Hepatocyte (in vitro differentiated cells): ENCODE measurements around the gene ADIPOR2. TPM values are rescaled to one million over a fixed set of nuclear protein-coding genes. Genes with fewer than 3 reads are reported as not detected.

ENCODE experiments used
- DNase-seq: peaks from one replicate; pipeline ENCODE4 v3.0.0-alpha.2; 2016; ENCODE audit warnings: low spot score
- H2AFZ ChIP-seq: fragments of 200-600 bp; sonication (generic); 2 replicates; pipeline ENCODE4 v1.6.0; 2016; ENCODE audit warnings: antibody characterized with exemption, mild to moderate bottlenecking
- H3K27ac ChIP-seq: fragments of 200-600 bp; sonication (generic); 2 replicates; pipeline ENCODE4 v1.5.1; 2016; ENCODE audit warnings: mild to moderate bottlenecking
- H3K27me3 ChIP-seq: fragments of 200-600 bp; sonication (generic); 2 replicates; pipeline ENCODE4 v1.6.1; 2016
- H3K36me3 ChIP-seq: fragments of 200-600 bp; sonication (generic); replicated peaks from 2 replicates; pipeline ENCODE4 v1.5.1; 2016; ENCODE audit warnings: low read depth; ENCODE audit not compliant: insufficient read depth
- H3K4me1 ChIP-seq: fragments of 200-600 bp; sonication (generic); 2 replicates; pipeline ENCODE4 v1.5.1; 2016; ENCODE audit warnings: mild to moderate bottlenecking, moderate library complexity; ENCODE audit not compliant: insufficient read depth
- H3K4me2 ChIP-seq: fragments of 200-600 bp; sonication (generic); 2 replicates; pipeline ENCODE4 v1.6.0; 2016
- H3K4me3 ChIP-seq: fragments of 200-600 bp; sonication (generic); 2 replicates; pipeline ENCODE4 v1.5.1; 2016; ENCODE audit warnings: mild to moderate bottlenecking
- H3K79me2 ChIP-seq: fragments of 200-600 bp; sonication (generic); 2 replicates; pipeline ENCODE4 v1.6.0; 2017; ENCODE audit warnings: mild to moderate bottlenecking
- H3K9me2 ChIP-seq: fragments of 200-600 bp; sonication (generic); replicated peaks from 2 replicates; pipeline ENCODE4 v1.6.0; 2017; ENCODE audit warnings: mild to moderate bottlenecking; ENCODE audit not compliant: insufficient read depth
- H3K9me3 ChIP-seq: fragments of 200-600 bp; sonication (generic); 2 replicates; pipeline ENCODE4 v1.5.1; 2016; ENCODE audit warnings: low read depth, mild to moderate bottlenecking
- H4K20me1 ChIP-seq: fragments of 200-600 bp; sonication (generic); 2 replicates; pipeline ENCODE4 v1.6.0; 2016; ENCODE audit warnings: mild to moderate bottlenecking; ENCODE audit not compliant: insufficient read depth, poor library complexity, severe bottlenecking
- CTCF ChIP-seq: fragments of 200-600 bp; sonication (generic); IDR thresholded peaks from 2 replicates; pipeline ENCODE4 v1.5.1; 2016; ENCODE audit warnings: antibody characterized with exemption, mild to moderate bottlenecking; ENCODE audit not compliant: poor library complexity
- EZH2 ChIP-seq: fragments of 200-600 bp; sonication (generic); IDR thresholded peaks from 2 replicates; pipeline ENCODE4 v1.6.1; 2016; ENCODE audit warnings: antibody characterized with exemption, mild to moderate bottlenecking, borderline replicate concordance
- EZH2phosphoT487 ChIP-seq: fragments of 200-600 bp; sonication (generic); IDR thresholded peaks from one replicate; pipeline ENCODE4 v1.6.1; 2018; ENCODE audit warnings: antibody characterized with exemption, mild to moderate bottlenecking, low read depth, moderate library complexity; ENCODE audit not compliant: unreplicated experiment, severe bottlenecking
- WGBS: methylation state at CpG from one replicate; pipeline ENCODE4 v1.1.6; 2016; ENCODE audit warnings: low lambda C conversion rate; ENCODE audit errors: missing lambda C conversion rate; 5-methylcytosine and 5-hydroxymethylcytosine counted together
- polyA plus RNA-seq: library from polyadenylated mRNA; unstranded; fragments of >200 nt; fragmentation: Nextera tagmentation; extraction: Ambion mirVana; gene quantifications from 2 replicates; pipeline ENCODE4 v1.2.1, GENCODE V29; 2016
- total RNA-seq: library from RNA; depleted of rRNA; stranded (reverse); fragments of >200 nt; gene quantifications from 2 replicates; pipeline ENCODE4 v1.2.3, GENCODE V29; 2014

ADIPOR2 gene
- total and polyA plus RNA-seq, 2 experiments from 2014 or later, result 10.4 to 47.3 TPM

GRCh38 chr12:1801303-1801975, 110.6 kb downstream of the ADIPOR2 start:
- 85% methylated on average over 16 of the region's 16 CpGs for WGBS
- TF ChIP-seq EZH2phosphoT487 (no peak), EZH2 (no peak), CTCF (no peak)
- Histone ChIP-seq H3K9me3 (no peaks in the 10 kb centered on the region), H3K4me2 (no peak overlapping the region), H3K79me2 (no peaks in the 10 kb centered on the region), H3K36me3 (no peaks in the 10 kb centered on the region), H3K9me2 (no peaks in the 10 kb centered on the region), H3K27me3 (no peaks in the 10 kb centered on the region), H4K20me1 (no peaks in the 10 kb centered on the region), H3K4me1 (no peaks in the 10 kb centered on the region), H3K27ac (no peak overlapping the region), H3K4me3 (no peak overlapping the region), H2AFZ (no peak overlapping the region)
- DNase-seq, result no peak

GRCh38 chr12:1803736-1804135, 112.9 kb downstream of the ADIPOR2 start:
- 94% methylated on average over 7 of the region's 7 CpGs for WGBS
- H3K4me2 ChIP-seq, result no peak overlapping the region
- H2AFZ ChIP-seq, result no peak overlapping the region
- no peaks in the 10 kb centered on the region for H3K9me3 ChIP-seq
- no peaks in the 10 kb centered on the region for H3K36me3 ChIP-seq
- no peaks in the 10 kb centered on the region for H3K9me2 ChIP-seq
- H3K27me3 ChIP-seq, result no peaks in the 10 kb centered on the region
- no peak overlapping the region for H3K4me3 ChIP-seq
- DNase-seq, result no peak
- H3K79me2 ChIP-seq, result no peaks in the 10 kb centered on the region
- H4K20me1 ChIP-seq, result no peaks in the 10 kb centered on the region
- H3K27ac ChIP-seq, result no peak overlapping the region
- no peak for TF ChIP-seq EZH2
- no peak for TF ChIP-seq EZH2phosphoT487
- no peak for TF ChIP-seq CTCF
- no peaks in the 10 kb centered on the region for H3K4me1 ChIP-seq

GRCh38 chr12:1804545-1805332, 113.9 kb downstream of the ADIPOR2 start:
- peak overlapping the region; percentile 80 for H2AFZ ChIP-seq
- peak overlapping the region; percentile 66 for H3K4me2 ChIP-seq
- no peaks in the 10 kb centered on the region for H3K36me3 ChIP-seq
- H3K27me3 ChIP-seq, result no peaks in the 10 kb centered on the region
- WGBS, result 53% methylated on average over 25 of the region's 25 CpGs
- H3K9me3 ChIP-seq, result no peaks in the 10 kb centered on the region
- H3K9me2 ChIP-seq, result no peaks in the 10 kb centered on the region
- no peaks in the 10 kb centered on the region for H3K79me2 ChIP-seq
- DNase-seq, result peak; percentile 94
- TF ChIP-seq EZH2 (no peak), EZH2phosphoT487 (no peak), CTCF (no peak)
- H3K27ac ChIP-seq, result no peak overlapping the region
- no peak overlapping the region for H3K4me3 ChIP-seq
- no peaks in the 10 kb centered on the region for H4K20me1 ChIP-seq
- peaks cover 2% of the 10 kb centered on the region for H3K4me1 ChIP-seq
